ENCODE data around the gene DTNBP1. TPM values are rescaled to one million over a fixed set of nuclear protein-coding genes. Genes with fewer than 3 reads are reported as not detected.

Gene DTNBP1
- polyA plus RNA-seq, 1 experiment: 19.1 TPM

GRCh38 chr6:15685619-15686018 is 22.8 kb upstream of the DTNBP1 start:
- TF ChIP-seq CTCF (IDR thresholded peaks at IDR 0.05; ENCODE audit: insufficient read depth, low read depth, low read length): no peak
- H3K27me3 ChIP-seq (ENCODE audit: control insufficient read depth, insufficient read depth, low read length): peaks cover 2% of the 10 kb centered on the region; the same call in 1 of the 2 replicates
- CTCF ChIA-PET: interaction anchor here (0.9 to 2.9 kb wide), 5 partner anchors 10 to 520 kb away, joined by 3 to 8 read pairs (median 4); no protein-coding TSS in a partner anchor
- POLR2A ChIA-PET: no interaction called here
- no peak overlapping the region for H3K4me3 ChIP-seq (ENCODE audit: low read depth, low read length)
- no peaks in the 10 kb centered on the region for H3K36me3 ChIP-seq (ENCODE audit: control insufficient read depth, insufficient read depth, low read length)
- DNase-seq (ENCODE audit: low read depth): no peak

GRCh38 chr6:15682965-15683822 is 20.4 kb upstream of the DTNBP1 start:
- peaks cover 2% of the 10 kb centered on the region; the same call in 1 of the 2 replicates for H3K27me3 ChIP-seq (ENCODE audit: control insufficient read depth, insufficient read depth, low read length)
- no peak for DNase-seq (ENCODE audit: low read depth)
- CTCF ChIA-PET: interaction anchor here (1.1 to 2.3 kb wide), 4 partner anchors 8 to 500 kb away, joined by 3 to 11 read pairs (median 4); no protein-coding TSS in a partner anchor
- POLR2A ChIA-PET: no interaction called here
- H3K4me3 ChIP-seq (ENCODE audit: low read depth, low read length): no peak overlapping the region
- H3K36me3 ChIP-seq (ENCODE audit: control insufficient read depth, insufficient read depth, low read length): no peaks in the 10 kb centered on the region
- no peak for TF ChIP-seq CTCF (IDR thresholded peaks at IDR 0.05; ENCODE audit: insufficient read depth, low read depth, low read length)

- H3K4me3 ChIP-seq (ENCODE audit: low read depth, low read length): no peak overlapping the region
- CTCF ChIA-PET: interaction anchor here (0.7 to 2.3 kb wide), 2 partner anchors 497 to 501 kb away, joined by 3 to 11 read pairs; no protein-coding TSS in a partner anchor
- no peaks in the 10 kb centered on the region for H3K36me3 ChIP-seq (ENCODE audit: control insufficient read depth, insufficient read depth, low read length)
- H3K27me3 ChIP-seq (ENCODE audit: control insufficient read depth, insufficient read depth, low read length): peaks cover 4% of the 10 kb centered on the region; the same call in 1 of the 2 replicates
- no peak for TF ChIP-seq CTCF (IDR thresholded peaks at IDR 0.05; ENCODE audit: insufficient read depth, low read depth, low read length)
- no peak for DNase-seq (ENCODE audit: low read depth)
- POLR2A ChIA-PET: no interaction called here
These were observed 19.1 kb upstream of the DTNBP1 start for GRCh38 chr6:15681946-15682345.

GRCh38 chr6:15678514-15678913 is 15.7 kb upstream of the DTNBP1 start:
- Histone ChIP-seq H3K4me3 (ENCODE audit: low read depth, low read length) (no peak overlapping the region), H3K36me3 (ENCODE audit: control insufficient read depth, insufficient read depth, low read length) (no peaks in the 10 kb centered on the region), H3K27me3 (ENCODE audit: control insufficient read depth, insufficient read depth, low read length) (peaks cover 3% of the 10 kb centered on the region; the same call in 1 of the 2 replicates)
- no peak for DNase-seq (ENCODE audit: low read depth)
- no peak for TF ChIP-seq CTCF (IDR thresholded peaks at IDR 0.05; ENCODE audit: insufficient read depth, low read depth, low read length)
- CTCF ChIA-PET: interaction anchor here (1.3 kb wide), 1 partner anchor 13 kb away, joined by 3 read pairs; no protein-coding TSS in a partner anchor
- POLR2A ChIA-PET: no interaction called here

- ChIA-PET POLR2A (no interaction called here), CTCF (interaction anchor here (1.3 kb wide), 1 partner anchor 14 kb away, joined by 3 read pairs; no protein-coding TSS in a partner anchor)
- DNase-seq (ENCODE audit: low read depth): no peak
- TF ChIP-seq CTCF (IDR thresholded peaks at IDR 0.05; ENCODE audit: insufficient read depth, low read depth, low read length): no peak
- H3K36me3 ChIP-seq (ENCODE audit: control insufficient read depth, insufficient read depth, low read length): no peaks in the 10 kb centered on the region
- peaks cover 3% of the 10 kb centered on the region; the same call in 1 of the 2 replicates for H3K27me3 ChIP-seq (ENCODE audit: control insufficient read depth, insufficient read depth, low read length)
- H3K4me3 ChIP-seq (ENCODE audit: low read depth, low read length): no peak overlapping the region
These were observed 15.0 kb upstream of the DTNBP1 start for GRCh38 chr6:15677822-15678221.

Measured in BJ (cell line).